GM18861 (cell line): ENCODE measurements around the gene NEIL3.
A peak's percentile ranks its signal among the peaks of the same experiment; 100 is the strongest.

Source experiments
- ATAC-seq: cut with Tn5 transposase; IDR thresholded peaks from one replicate; pipeline ENCODE4 v1.9.1; 2021; ENCODE audit not compliant: unreplicated experiment

The NEIL3 gene

DNA sequence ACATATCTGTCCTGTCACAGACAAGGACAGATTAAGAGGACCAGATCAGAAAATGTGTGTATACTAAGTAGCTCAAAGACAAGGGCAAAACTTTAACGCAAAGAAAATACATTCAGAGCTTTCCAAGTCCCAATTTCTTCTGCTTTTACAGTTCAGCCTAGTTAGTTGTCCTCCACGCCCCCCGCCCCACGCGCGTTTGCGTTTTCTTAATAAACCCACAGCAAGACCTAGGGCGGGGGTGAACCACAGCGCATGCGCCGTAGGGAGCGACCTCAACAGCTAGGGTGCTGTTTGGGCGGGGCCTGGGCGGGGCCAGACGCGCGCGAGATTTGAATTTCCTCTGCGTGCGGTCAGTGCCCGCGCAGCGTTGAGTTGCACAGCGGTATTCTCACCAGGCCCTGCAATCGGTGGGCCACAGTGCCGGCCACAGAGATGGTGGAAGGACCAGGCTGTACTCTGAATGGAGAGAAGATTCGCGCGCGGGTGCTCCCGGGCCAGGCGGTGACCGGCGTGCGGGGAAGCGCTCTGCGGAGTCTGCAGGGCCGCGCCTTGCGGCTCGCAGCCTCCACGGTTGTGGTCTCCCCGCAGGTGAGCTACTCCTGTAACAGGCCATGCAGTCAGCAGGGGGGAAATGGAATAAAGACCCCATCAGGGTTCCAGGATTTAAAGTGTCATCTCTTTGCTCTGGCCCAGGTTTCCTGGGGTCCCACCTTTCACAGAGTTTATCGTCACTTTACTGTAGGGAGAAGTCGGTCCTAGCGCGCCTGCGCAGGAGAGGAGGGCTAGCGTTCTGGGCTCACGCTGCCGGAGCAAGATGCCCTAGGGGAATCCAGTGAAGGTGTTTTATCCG is at the start of gene NEIL3:
Gene NEIL3 (plus strand): TSS at position 353 of the 850 bp plus-strand sequence. CDS start 80 bp downstream, at position 433.
- ATAC-seq = peak; percentile 90

DNA sequence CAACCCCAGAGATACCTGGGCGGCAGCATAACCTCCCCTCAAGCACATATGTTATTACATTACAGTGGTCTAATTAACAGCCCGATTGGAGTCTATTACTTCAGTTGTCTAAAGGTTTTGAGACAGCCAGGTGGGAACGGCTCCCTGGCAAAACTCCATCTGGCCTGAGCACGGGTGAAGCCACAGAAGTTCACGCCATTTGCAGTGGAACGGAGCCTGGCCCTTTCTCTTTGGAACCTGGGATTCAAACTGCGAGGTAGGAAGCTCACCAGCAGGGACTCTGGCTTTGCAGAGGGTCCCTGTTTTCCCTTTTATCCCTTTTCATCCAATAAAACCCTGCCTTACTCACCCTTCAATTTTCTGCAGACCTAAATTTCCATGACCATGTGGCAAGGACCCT is 45.9 kb upstream of the NEIL3 start:
- no peak for ATAC-seq

DNA sequence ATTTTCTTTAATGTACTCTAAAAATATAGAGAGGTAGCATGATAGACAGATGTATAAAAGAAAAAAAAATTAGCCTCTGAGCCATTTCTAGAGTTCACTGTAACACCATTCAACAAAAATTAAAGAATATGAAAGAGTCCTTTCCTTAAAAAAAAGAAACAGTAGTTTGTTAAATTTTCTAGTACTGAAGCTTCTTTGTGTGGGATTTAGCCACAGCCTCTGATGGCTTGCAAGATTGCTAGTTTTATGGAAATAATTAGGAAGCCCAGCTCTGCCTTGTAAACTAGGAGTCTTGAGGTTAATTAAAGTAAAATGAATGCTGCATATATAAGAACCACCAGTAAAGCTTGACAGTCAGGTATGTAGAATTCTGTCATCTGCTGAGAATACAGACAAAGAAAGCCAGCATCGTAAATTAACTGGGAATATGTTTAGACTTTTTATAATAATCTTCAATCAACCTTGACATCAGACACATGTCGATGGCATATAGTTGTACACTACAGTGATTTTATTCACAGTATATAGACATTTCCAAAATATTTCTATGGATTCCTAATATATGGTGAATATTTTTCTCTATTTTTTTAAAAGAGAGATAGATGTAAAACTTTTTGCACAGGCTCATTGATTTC is 44.8 kb upstream of the NEIL3 start:
- ATAC-seq = no peak

GRCh38 chr4:177265729-177266128 is 43.9 kb upstream of the NEIL3 start:
- no peak for ATAC-seq

DNA sequence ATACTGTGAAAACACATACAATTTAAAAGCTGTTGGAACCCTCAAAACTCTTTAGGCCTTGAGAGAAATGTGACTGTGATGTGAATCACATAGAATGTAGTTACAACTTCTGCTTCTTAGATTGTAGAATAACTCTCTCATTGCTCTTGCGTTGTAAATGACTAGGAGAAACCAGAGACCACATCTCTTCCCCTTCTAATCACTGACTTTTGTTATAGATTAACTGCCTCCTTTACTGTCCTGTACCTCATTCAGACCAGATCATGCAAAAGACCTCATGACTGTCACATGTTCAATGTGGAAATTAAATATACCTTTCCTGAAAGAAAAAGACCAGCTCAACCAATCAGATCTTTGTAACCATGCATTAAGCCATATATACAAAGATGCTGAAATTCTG is 43.2 kb upstream of the NEIL3 start:
- ATAC-seq = peak; percentile 72

GRCh38 chr4:177267911-177268310 is 41.8 kb upstream of the NEIL3 start:
- no peak for ATAC-seq

DNA sequence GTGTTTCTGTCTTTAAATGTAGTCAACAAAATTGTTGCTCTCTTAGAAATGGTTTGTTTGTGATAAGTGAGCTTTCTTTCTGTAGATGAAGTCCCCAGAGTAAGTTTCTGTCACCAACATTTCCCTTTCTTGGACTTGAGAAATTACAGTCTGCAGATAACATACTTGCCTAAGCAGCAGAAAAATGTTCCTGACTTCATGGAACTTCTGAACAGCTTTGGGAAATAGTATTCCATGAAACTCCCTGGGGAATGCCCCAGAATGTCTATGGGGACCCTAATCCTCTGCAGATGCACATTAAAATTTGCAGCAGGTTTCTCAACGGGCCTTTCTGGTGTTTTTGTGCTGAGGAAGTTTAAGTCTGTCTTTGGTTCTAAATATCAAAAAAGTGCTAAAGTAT is 38.6 kb upstream of the NEIL3 start:
- no peak for ATAC-seq

DNA sequence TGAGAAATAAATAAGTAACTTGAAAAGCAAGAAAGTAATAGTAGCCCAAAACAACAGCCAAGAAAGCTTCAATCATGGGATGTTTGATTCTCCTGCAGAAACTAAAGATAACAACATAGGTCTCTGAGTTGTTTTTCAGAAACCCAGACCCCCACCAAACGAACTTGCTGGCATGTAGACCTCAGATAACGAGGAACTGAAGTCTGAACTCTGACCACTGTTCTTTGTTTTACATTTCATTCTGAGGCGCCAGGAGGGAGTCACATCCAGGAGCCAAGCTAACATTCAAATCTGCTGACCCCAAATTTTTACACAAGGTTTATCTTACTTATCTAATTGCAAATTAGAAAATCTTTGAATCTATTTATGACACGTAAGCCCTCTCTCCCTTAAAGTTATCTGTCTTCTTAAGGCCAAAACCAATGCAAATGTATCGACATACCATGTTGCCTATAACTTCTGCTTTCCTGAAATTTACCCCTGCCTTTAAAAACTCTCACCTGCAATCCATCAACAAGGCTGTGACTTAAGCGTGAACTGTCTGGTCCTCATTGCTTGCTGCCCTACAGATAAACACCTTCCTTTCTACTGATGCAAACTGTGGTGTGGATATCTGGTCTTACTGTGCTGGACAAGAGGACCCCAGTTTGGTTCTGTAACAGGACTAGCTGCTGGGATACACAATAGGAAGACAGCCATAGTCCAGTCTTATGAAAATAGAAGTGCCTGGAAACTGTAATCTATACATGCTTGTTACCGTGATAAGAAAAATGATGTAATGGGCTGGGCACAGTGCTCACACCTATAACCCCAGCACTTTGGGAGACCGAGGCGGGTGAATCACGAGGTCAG is 37.5 kb upstream of the NEIL3 start:
- no peak for ATAC-seq

DNA sequence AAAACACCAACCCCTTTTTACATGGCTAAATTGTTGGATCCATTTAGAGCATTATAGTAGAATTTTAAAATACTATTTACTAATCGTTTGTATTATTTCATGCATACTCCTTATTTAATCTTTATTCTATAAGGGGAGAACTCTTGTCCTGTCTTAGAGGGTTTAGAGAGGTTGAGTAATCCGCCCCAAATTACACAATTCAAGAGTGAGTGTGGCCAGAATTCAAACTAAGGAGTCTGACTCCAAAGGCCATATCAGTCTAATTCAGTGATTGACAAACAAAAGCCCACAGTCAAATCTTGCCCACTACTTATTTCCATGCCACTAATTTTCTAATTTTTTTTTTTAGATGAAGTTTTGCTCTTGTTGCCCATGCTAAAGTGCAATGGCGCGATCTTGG is 33.7 kb upstream of the NEIL3 start:
- ATAC-seq = no peak

DNA sequence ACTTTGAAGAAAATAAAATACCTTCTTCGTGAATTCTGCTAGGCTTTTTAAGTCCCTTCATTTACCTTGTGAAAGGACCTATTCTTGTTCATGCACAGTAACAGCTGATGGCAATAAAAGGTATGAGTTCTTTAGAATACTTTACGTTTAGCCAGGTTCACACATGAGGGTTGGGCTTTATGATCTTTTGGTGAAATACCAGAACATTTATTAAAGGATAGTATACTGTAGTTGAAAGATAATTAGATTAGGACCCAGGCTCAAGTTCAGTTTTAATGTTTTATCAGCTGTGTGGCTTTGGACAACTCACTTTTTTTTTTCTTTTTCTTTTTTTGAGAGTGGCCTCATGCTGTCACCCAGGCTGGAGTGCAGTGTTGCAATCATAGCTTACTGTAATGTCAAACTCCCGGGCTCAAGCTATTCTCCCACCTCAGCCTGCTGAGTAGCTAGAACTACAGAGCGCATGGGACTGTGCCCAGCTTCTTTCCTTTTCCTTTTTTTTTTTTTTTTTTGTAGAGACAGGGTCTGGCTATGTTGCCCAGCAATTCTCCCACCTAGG is 28.2 kb upstream of the NEIL3 start:
- ATAC-seq = no peak

DNA sequence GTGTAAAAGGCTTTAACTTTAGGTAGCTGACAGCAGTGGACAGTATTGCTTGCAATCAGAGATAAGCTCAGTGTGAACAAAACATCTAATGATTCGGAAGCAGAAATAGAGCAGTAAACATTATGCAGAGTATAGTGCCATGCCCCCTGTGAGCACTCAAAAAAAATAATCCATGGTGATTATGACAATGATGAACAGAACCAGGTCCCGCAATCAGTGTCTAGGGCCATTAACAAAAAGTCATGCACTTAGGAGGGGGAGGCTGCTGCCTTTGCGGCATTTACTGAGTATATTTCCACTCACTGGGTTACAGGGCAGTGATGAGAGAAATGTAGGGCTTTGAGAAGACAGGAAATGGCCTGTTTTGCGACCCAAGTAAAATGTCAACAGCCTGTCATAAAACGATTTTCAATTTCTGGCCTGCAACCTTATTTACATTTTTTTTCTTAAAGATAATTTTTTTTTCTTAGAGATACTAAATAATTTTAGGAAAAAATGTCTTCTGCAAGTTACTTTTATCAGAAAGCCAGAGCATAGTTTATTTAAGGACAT is 27.3 kb upstream of the NEIL3 start:
- ATAC-seq = no peak

GRCh38 chr4:177283167-177283566 is 26.5 kb upstream of the NEIL3 start:
- no peak for ATAC-seq

DNA sequence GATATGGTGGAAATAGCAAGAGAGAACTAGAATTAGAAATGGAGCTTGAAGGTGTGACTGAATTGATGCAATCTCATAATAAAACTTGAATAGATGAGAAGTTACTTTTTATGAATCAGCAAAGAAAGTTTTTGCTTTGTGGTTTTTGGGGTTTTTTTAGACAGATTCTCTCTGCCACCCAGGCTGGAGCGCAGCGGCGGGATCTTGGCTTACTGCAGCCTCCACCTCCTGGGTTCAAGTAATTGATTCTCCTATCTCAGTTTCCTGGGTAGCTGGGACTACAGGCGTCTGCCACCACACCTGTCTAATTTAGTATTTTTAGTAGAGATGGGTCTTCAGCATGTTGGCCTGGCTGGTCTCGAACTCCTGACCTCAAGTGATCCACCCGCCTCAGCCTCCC is 23.7 kb upstream of the NEIL3 start:
- no peak for ATAC-seq

DNA sequence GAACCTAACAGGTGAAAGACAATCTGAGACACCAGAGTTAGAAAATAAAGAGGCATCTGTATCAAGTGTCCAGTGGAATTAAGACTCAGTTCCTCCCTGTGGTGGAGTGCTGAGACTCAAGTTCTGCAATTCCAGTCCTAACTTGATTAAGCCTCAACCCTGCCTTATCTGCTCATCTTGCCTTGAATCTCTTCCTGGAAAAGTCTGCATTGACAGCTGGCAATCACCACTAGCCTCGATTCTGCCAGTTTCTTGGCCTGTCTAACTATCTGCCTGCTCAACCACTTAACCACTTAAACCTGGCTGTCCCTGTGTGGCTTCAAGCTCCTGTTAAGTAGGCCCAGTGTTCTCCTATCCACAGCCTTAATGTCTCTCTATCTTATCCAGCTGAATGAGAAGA is 22.4 kb upstream of the NEIL3 start:
- no peak for ATAC-seq

GRCh38 chr4:177288335-177288734 is 21.3 kb upstream of the NEIL3 start:
- no peak for ATAC-seq

- ATAC-seq = no peak
Observed at GRCh38 chr4:177290780-177291179, 18.9 kb upstream of the NEIL3 start.

GRCh38 chr4:177292171-177292570 is 17.5 kb upstream of the NEIL3 start:
- no peak for ATAC-seq

GRCh38 chr4:177293208-177294033 is 16.3 kb upstream of the NEIL3 start:
- no peak for ATAC-seq

- ATAC-seq = no peak
Observed at GRCh38 chr4:177297785-177298391, 11.8 kb upstream of the NEIL3 start.
